22Rv1 (cell line): Measurements from ENCODE around the gene PLCXD3.

Experiments used
- H3K27ac ChIP-seq: fragments of 450-650 bp; 2 replicates; pipeline ENCODE4 v1.5.1; 2017
- ZFX ChIP-seq: fragments of 450-650 bp; IDR thresholded peaks from 2 replicates; pipeline ENCODE4 v1.6.1; 2017; ENCODE audit warnings: antibody characterized with exemption, borderline replicate concordance
- TF ChIP-seq, protein P1 (sequence below): fragments of 450-650 bp; IDR thresholded peaks from 2 replicates; pipeline ENCODE4 v1.5.1; 2017; ENCODE audit warnings: mild to moderate bottlenecking

Gene PLCXD3

DNA sequence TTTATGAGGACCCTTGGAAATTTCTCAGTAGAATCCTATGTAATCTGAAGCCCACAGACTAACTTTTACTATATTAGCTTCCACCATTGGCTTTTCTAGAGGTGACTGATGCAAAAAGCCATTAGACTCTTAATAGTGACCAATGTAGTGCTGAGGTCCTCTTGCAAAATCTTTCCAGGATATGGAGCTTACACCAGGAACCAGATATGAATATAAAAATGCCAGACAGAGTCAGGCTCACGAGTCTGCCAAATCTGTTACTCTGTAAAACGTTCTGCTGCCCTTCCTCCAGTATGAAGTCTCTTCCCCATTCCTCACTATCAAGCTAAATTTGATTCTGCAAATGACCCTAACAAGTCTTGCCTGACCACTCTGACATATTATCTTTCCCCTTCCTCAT lies 223.7 kb downstream of the PLCXD3 start:
- H3K27ac ChIP-seq: no peak overlapping the region
- TF ChIP-seq, protein P1, sequence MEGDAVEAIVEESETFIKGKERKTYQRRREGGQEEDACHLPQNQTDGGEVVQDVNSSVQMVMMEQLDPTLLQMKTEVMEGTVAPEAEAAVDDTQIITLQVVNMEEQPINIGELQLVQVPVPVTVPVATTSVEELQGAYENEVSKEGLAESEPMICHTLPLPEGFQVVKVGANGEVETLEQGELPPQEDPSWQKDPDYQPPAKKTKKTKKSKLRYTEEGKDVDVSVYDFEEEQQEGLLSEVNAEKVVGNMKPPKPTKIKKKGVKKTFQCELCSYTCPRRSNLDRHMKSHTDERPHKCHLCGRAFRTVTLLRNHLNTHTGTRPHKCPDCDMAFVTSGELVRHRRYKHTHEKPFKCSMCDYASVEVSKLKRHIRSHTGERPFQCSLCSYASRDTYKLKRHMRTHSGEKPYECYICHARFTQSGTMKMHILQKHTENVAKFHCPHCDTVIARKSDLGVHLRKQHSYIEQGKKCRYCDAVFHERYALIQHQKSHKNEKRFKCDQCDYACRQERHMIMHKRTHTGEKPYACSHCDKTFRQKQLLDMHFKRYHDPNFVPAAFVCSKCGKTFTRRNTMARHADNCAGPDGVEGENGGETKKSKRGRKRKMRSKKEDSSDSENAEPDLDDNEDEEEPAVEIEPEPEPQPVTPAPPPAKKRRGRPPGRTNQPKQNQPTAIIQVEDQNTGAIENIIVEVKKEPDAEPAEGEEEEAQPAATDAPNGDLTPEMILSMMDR: no peak
- TF ChIP-seq ZFX: no peak

DNA sequence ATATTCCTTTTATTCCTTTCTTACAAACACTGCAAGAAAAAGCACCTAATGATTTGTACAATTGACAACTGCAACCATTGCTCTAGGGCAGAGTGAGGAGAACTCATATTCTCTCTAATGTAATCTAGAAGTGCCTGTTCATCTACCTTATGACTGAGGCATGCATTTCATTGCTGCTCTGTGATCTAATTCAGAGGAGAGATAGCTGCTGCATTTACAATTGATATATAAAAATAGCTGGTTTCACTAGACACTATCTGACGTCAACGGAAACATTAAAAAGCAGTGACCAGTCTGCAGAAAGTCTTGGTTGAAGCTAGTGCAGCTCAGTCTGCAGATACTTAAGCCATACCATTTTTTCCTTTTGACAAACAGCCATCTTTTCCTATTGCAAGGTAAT lies 224.2 kb downstream of the PLCXD3 start:
- TF ChIP-seq, protein P1: no peak
- no peak for TF ChIP-seq ZFX
- H3K27ac ChIP-seq: no peak overlapping the region

DNA sequence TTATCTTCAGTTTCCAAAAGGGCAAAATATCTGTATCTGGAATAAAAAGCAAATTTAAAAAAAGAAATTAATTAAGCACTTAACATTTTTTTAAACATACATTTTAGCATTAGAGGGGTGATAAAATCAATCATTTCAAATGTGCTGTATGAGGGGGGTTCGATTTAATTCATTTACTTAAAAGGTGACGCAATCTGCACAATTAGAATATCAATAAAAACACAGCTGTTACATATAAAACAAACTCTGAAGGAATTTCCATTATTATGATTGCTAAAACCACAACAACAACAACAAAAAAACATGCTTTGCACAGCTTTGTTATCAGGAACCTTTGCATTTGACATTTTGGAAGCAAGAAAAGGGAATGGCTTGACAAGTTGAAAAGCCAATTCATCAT lies 225.5 kb downstream of the PLCXD3 start:
- TF ChIP-seq, protein P1: no peak
- no peak for TF ChIP-seq ZFX
- no peak overlapping the region for H3K27ac ChIP-seq

DNA sequence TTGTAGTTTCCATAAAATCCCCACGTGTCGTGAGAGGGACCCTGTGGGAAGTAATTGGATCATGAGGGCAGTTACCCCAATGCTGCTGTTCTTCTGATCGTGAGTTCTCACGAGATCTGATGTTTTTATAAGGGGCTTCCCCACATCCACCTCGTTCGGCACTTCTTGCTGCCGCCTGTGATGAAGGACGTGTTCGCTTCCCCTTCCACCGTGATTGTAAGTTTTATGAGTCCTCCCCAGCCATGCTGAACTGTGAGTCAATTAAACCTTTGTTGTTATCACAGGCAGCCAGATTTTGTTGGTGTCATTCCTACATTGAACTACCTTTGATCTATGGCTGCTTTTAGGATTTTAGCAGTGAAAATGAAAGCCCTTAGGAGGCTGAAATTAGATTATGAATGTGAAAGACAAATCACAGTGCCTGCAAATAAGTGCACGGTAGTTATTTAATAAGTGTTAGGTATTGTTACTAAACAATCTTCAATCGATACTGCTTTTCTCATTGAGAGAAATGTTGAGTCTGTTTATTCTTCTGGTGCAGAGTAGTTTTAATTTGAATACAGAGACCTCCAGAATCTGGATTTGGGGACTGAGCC lies 229.1 kb downstream of the PLCXD3 start:
- no peak overlapping the region for H3K27ac ChIP-seq
- TF ChIP-seq ZFX: no peak
- TF ChIP-seq, protein P1: no peak

DNA sequence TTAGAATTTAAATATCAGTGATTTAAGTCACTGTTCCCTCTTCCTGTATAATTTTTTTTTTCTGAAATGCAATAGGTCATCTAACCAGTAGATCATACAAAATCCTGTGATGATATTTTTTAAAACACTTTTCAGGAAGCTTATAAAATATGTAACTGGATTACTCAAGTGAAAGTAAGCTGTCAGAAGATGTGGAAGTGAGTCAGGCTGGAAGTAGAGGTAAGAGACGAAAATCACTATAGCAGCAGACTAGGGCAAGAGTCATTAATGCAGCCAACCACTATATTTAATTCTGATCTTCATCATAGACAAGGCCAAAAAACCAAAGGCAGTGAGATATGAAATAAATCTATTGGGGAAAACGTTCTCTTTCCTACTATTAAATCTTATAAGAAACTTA lies 231.4 kb downstream of the PLCXD3 start:
- no peak for TF ChIP-seq ZFX
- H3K27ac ChIP-seq: no peak overlapping the region

DNA sequence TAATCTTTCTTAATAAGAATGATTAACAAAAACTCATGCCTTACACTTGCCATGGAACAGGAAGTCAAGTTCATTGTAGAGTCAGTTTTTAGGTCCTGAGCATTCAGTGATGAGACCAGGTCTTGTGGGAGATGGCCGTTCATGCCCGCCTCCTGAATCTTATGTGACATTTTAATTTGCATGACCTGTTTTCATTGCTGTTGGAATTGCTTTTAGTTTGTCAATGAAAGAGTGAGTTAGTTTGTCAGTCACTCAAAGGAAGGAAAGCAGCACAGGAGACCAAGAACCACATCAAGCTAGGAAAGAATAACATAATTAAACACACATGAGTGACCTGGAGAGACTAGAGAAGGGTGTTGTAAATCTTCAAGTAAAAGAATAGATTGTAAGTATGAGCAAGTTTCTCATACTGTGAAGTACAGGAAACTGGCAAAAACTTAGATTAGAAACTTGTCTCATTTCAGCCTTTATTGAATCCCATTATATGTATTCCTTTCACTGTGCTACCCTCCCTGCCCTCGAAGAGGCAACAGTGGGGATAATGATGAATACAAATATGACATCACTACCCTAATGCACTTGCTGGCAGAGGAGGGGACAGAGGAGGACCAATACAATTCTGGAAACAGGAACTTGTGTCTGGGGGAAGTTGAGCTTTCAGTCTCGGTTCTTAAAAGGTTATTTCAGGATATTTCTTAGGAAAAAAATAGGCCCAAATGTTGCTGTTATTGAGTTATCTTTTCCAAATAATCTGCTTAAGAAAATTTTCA lies 232.7 kb downstream of the PLCXD3 start:
- TF ChIP-seq, protein P1: no peak
- no peak for TF ChIP-seq ZFX
- no peak overlapping the region for H3K27ac ChIP-seq

DNA sequence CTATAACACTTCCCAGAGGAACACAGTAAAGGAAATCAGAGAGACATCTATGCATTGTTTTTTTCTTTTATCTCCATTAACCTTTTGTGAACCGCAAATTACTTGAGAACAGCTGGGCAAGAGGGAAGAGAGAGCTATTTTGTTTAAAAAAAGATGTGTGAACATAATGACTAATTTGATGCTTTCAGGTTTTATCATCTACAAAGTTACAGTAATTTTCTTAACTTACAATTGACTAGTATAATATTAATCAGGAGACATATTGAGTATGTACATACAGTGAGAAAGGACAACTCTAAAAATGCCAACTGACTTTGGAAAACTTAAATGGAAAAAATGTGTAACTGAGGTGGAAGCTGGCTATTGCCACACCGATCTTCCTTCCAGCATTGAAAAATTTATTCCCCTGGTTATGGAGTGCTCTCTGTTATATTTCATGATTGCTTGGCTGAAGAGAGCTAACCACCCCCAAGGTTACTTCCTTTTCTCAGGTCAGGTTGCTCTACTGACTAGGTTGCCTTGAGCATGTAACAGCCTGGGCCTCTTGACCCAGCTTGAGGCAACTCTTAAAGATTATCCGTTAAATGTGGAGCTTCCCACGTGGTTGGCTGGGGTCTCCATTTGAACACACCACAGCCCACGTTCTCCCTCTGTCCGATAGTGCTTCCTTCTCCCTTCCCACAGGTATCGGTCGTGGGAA lies 234.4 kb downstream of the PLCXD3 start:
- H3K27ac ChIP-seq: no peak overlapping the region
- TF ChIP-seq, protein P1: no peak
- TF ChIP-seq ZFX: no peak
